Measurements from ENCODE around the gene GFPT2.

Gene GFPT2

DNA sequence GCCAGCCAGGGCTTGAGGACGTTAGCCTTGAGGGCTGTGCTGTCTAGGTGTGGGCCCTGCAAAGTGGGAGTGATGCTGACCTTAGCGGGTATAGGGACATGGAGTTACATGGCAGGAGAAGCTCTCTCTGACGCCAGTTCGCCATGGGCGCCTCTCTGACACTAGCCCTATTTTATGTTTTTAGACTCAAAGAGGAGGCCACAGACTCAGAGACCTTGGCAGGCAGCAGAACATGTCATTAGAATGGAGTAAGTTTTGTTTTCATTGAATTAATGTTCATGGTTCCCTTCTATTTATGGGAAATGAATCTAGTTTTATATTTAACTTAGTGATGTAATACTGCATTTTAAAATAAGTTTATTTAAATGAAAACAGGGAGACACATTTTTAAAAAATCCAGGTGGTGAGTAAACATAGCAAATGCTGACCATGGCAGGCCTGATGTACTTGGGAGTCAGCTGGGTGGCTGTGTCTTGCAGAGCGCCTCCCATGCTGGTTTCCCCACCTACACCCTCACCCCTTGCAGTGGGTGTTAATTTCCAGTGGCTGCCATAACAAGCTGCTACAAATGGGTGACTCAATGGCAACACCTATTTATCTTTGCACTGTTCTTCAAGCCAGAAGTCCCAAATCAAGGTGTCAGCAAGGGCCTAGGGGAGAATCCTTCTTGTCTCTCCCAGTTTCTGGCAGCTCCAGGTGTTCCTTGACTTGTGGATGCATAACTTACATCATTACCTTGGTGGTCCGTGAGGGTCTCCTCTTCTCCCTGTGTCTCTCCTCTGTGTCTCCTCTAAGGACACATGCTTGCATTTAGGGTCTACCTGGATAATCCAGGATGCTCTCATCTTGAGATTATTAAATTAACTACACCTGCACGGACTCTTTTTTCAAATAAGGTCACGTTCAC, 25.6 kb upstream of the GFPT2 start:
- no peak for DNase-seq

- no peak for DNase-seq
Measured at GRCh38 chr5:180377556-180378197, 24.5 kb upstream of the GFPT2 start.

- no peak for DNase-seq
Measured at GRCh38 chr5:180376511-180376910, 23.4 kb upstream of the GFPT2 start.

- no peak for DNase-seq
Measured at GRCh38 chr5:180375955-180376354, 22.8 kb upstream of the GFPT2 start.

DNA sequence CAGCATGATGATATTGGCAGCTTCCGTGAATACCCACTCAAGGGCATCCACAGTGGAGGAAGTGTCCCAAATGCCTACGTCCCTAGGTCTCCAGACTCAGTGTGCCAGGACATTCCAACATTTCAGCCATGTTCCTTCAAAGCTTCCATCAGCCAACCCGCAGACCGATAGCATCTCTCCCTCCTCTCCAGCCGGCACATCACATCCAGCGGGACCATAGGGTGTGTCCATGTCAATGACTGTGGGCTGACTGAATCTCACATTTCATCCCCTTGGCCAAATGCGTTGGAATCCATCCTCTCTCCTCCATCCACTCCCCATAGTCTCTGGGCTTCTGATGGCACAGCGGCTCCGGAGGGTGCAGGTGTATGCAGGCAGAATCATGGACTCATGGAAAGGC, 22.2 kb upstream of the GFPT2 start:
- DNase-seq = no peak

DNA sequence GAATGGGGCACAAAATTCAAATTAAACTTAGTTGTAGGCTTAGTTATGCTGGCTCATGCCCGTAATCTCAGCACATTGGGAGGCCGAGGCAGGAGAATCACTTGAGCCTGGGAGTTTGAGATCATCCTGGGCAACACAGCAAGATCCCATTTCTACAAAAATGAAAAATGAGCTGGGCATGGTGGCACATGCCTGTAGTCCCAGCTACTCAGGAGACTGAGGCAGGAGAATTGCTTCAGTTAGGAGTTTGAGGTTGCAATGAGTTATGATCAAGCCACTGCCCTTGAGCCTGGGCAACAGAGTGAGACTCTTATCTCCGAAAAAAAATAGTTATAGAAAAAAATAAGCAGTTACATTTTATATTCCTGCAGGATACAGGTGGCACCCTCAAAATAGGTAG, 20.7 kb upstream of the GFPT2 start:
- DNase-seq = no peak

DNA sequence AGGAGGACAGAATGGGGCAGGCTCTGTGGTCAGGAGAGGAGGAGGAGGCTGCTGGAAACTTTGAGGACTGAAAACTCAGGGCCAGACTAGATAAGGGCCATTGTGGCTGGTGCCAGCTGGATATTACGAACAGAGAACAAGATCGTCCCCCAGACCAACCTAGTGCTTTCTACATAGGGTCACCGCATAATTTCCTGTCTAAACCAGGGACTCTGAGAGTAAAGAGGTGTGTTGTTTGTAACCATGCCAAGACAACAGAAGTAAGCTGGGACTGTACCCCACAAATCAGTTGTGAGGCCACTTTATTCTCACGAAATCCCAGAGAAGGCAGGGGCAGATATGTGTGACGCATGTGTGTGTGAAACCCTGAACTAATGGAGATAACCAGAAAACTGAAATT, 20.3 kb upstream of the GFPT2 start:
- DNase-seq = no peak

DNA sequence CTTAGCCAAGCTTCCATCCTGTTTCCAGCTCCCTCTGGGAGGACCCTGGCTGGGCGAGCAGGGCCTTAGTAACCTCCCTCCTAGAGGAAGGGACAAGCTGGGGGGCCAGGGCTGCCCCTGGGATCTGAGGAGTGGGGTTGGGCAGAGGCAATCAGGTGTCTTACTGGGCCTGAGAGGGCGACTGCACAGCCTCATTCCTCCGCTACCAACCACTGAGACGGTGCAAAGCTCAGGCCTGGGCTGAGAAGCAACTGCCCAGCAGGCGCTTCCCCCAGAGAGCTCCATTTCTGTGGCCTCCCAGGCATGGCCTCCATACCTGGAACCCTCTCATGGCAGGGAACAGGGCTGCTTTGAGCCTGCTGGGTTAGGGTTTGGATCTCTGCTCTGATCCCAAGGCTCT, 18.8 kb upstream of the GFPT2 start:
- no peak for DNase-seq

- peak; percentile 59 for DNase-seq
Measured at GRCh38 chr5:180370861-180371641, 17.9 kb upstream of the GFPT2 start.

GRCh38 chr5:180367991-180368390, 14.9 kb upstream of the GFPT2 start:
- no peak for DNase-seq

DNA sequence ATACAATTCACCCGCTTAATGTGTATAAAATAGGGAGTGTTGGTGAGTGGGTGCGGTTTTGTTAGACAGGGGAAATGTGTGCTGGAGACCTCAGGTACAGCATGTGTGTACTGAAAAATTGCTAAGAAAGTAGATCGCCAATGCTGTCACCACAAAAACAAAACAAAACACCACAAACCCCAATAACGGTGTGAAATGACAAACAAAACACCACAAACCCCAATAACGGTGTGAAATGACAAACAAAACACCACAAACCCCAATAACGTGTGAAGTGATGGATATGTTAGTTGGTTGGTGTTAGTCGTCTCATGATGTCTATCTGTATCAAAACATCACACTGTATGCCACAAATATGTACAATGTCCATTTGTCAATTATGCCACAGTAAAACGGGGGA, 14.2 kb upstream of the GFPT2 start:
- no peak for DNase-seq

DNA sequence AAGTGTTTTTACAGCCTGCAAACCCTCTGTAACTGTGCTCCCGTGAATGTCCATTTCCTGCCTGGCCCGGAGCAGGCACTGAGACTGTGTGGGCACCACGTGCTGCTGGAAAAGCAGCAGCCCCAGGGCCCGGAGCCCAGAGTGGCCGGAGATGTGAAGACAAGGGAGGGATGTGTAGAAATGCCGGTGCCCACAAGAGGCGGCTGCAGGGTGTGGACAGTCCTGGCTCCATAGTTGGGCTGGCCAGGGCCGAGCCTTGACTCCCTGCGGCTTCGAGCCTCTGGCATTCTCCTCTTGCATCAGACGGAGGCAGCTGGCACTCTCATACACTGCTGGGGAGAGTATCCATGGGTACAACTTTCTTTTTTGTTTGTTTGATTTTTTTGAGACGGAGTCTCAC, 13.2 kb upstream of the GFPT2 start:
- DNase-seq = no peak

DNA sequence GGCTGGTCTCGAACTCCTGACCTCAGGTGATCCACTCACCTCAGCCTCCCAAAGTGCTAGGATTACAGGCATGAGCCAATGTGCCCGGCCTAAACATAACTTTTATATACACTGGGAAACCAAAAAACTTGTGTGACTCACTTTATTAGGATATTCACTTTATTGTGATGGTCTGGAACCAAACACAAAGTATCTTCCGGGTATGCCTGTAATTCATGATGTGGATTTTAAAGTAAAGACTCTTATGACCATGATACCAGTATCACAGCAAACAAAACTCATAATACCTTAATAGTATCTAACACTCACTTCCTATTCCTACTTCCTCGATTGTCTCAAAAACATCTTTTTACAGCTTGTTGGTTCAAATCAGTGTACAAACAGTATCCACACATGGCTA, 12.7 kb upstream of the GFPT2 start:
- DNase-seq = no peak

GRCh38 chr5:180364306-180364856, 11.2 kb upstream of the GFPT2 start:
- no peak for DNase-seq

DNA sequence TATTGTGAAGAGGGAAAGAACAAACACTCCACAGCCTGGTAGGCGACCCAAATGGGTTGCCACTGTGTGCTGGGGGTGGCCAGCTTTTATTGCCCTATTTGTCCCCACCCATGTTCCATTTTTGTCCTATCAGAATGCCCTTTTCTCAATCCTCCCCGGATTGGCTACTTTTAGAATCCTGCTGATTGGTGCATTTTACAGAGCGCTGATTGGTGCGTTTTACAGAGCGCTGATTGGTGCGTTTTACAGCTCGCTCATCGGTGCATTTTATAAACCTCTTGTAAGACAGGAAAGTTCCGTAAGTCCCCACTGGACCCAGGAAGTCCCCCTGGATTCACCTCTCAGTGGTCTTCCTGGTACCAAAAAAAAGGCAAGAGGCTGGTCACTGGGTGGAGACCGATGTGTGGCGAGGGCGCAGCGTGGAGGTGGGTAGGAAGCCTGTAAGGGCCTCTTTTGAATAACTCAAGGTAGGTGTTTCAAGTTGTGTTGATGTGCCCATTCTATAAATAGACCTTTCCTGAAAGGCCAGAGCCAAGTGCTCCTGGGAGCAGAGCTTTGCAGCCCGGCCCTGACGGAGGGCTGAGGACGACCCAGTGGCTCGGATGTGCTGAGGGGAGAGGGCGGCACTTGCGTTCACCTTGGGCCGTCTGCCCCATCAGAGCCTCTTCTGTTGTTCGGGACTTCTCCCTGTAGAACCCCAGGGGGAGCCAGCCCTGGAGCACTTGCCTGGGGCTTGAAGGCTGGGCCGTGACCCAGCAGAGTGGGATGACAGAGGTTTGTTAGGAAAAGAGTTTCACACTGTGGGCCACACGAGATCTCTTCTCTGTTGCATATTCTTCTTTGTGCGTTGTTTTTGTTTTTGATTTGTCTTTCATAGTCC, 7.2 kb upstream of the GFPT2 start:
- no peak for DNase-seq

DNA sequence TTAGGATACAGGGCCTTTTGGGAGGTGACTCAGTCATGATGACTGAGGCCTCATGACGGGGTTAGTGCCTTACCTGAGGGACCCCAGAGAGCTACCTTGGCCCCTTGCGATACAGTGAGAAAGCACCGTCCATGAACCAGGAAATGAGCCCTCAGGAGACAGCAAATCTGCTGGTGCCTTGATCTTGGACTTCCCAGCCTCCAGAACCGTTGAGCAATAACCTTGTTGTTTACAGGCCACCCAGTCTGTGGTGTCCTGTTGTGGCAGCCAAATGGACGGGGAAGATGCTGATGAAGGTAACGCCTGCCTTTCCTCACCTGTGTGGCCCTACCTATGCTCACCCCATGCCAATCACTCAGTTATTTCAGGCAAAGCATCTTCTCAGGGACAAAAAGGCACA, 5.6 kb upstream of the GFPT2 start:
- no peak for DNase-seq

DNA sequence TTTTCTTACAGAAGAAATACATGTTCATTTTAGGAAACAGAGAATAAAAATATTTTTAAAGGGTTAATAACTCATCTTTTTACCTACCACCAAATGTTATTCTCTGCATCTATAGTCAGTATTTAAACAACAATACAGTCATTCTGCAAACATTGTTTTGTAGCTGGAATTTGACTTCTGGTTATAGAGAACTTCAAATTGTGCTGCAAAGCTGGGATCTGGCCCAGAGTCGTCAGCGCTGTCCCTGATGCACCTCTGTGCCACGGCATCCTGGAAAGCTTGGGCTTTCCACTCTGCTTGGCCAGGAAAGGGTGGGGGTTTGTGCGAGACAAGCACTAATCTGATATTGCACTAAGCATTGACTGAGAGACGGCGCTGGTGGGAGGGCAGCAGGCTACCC, 5.0 kb upstream of the GFPT2 start:
- no peak for DNase-seq

- no peak for DNase-seq
Measured at GRCh38 chr5:180354966-180355365, 1.8 kb upstream of the GFPT2 start.

DNA sequence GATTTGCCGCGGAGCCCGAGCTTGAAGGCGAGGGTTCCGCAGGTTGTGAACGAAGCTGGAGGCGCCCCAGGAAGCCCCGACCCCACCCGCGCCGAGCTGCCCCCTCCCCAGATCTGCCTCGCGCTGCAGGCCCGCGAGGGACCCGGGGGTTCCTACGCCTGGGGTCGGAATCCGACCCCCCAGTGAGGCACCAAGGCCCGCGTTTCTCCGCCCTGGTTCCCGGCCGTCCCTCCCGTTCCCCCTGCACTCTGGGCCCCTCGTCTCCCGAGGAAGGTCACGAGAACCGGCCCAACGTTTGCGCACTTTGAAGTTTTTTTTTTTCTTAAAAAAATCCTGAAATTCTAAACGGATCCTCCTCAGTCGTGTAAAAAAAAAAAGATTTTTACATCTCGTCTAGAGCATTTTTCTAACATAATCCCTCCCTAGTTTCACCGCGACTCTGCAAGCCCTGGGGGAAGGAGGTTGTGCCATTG, 880 bp upstream of the GFPT2 start:
- no peak for DNase-seq

GRCh38 chr5:180352116-180353047, 754 bp downstream of the GFPT2 start:
- DNase-seq = no peak

Data from NCI-H524 treated with DMSO at 0.1 percent for 48 hours (cell line).